ENCODE measurements around the gene ZNF3. TPM values are rescaled to one million over a fixed set of nuclear protein-coding genes. Genes with fewer than 3 reads are reported as not detected.

Gene ZNF3
- total and polyA plus RNA-seq, 4 donors: 10.2 to 18.2 (median 12.2) TPM

DNA sequence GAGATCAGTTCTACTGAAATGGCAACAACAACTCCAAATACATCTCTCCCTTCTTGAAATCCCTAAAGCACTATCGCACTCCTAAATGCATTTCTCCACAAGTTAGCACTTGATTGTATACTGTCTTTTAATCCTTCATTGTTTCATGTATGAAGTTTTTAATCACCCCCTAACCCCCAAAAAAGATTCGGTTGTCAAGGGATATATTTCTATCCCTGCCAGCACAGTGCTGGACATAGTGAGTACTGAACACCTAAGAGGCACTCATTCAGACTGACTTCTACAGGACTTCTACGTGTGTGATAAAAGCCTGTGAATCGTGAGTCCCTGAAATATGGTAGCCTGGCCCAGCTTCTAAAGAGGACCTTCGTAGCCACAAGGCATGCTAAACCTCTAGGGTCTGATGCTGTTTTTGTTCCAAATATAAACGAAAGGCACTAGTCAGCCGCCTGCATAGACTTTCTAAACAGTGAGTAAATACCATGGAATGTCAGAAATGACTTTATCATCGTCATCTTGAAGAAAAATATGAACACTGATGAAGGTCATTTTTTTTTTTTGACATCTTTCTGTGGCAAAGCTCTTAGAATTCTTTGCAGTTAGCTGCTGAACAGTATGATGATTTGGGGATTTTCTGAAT lies 46.5 kb downstream of the ZNF3 start:
- Histone ChIP-seq H3K27me3 (ENCODE audit: control insufficient read depth in 4 of 4, insufficient read depth in 4 of 4, low read length in 3 of 4) (no peaks in the 10 kb centered on the region), H3K4me1 (ENCODE audit: control insufficient read depth in 4 of 4, insufficient read depth in 4 of 4, low read length in 3 of 4) (peaks cover 7 to 58% (median 53%) of the 10 kb centered on the region in 4 donors), H3K9me3 (ENCODE audit: control insufficient read depth in 4 of 4, low read length in 3 of 4) (no peaks in the 10 kb centered on the region), H3K9ac (ENCODE audit: low read depth in 1 of 2, low read length in 2 of 2) (no peak overlapping the region), H3K27ac (ENCODE audit: low read depth in 1 of 2, low read length in 2 of 2) (peak overlapping the region in 1 of 2 donors; percentile 83), H3K4me3 (ENCODE audit: low read depth in 1 of 3, low read length in 3 of 3) (no peak overlapping the region), H3K36me3 (ENCODE audit: control insufficient read depth in 4 of 4, insufficient read depth in 3 of 4, low read depth in 1 of 4, low read length in 3 of 4) (peaks cover 9 to 52% (median 42%) of the 10 kb centered on the region in 4 donors)
- 77% methylated on average over 8 of the region's 8 CpGs for WGBS
- TF ChIP-seq, protein P1, sequence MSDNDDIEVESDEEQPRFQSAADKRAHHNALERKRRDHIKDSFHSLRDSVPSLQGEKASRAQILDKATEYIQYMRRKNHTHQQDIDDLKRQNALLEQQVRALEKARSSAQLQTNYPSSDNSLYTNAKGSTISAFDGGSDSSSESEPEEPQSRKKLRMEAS (IDR thresholded peaks at IDR 0.05): no peak
- TF ChIP-seq JUND (IDR thresholded peaks at IDR 0.05) (no peak), SP1 (IDR thresholded peaks at IDR 0.05) (no peak), TAF1 (conservative IDR thresholded peaks at IDR 0.05) (no peak), NR2F2 (IDR thresholded peaks at IDR 0.05) (no peak), RXRA (IDR thresholded peaks at IDR 0.05) (no peak), FOXA1 (IDR thresholded peaks at IDR 0.05) (no peak), HNF4G (IDR thresholded peaks at IDR 0.05) (no peak), FOXA2 (IDR thresholded peaks at IDR 0.05) (no peak), RAD21 (IDR thresholded peaks at IDR 0.05) (no peak)
- TF ChIP-seq, protein P2, sequence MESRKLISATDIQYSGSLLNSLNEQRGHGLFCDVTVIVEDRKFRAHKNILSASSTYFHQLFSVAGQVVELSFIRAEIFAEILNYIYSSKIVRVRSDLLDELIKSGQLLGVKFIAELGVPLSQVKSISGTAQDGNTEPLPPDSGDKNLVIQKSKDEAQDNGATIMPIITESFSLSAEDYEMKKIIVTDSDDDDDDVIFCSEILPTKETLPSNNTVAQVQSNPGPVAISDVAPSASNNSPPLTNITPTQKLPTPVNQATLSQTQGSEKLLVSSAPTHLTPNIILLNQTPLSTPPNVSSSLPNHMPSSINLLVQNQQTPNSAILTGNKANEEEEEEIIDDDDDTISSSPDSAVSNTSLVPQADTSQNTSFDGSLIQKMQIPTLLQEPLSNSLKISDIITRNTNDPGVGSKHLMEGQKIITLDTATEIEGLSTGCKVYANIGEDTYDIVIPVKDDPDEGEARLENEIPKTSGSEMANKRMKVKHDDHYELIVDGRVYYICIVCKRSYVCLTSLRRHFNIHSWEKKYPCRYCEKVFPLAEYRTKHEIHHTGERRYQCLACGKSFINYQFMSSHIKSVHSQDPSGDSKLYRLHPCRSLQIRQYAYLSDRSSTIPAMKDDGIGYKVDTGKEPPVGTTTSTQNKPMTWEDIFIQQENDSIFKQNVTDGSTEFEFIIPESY (IDR thresholded peaks at IDR 0.05): no peak
- TF ChIP-seq, protein P3, sequence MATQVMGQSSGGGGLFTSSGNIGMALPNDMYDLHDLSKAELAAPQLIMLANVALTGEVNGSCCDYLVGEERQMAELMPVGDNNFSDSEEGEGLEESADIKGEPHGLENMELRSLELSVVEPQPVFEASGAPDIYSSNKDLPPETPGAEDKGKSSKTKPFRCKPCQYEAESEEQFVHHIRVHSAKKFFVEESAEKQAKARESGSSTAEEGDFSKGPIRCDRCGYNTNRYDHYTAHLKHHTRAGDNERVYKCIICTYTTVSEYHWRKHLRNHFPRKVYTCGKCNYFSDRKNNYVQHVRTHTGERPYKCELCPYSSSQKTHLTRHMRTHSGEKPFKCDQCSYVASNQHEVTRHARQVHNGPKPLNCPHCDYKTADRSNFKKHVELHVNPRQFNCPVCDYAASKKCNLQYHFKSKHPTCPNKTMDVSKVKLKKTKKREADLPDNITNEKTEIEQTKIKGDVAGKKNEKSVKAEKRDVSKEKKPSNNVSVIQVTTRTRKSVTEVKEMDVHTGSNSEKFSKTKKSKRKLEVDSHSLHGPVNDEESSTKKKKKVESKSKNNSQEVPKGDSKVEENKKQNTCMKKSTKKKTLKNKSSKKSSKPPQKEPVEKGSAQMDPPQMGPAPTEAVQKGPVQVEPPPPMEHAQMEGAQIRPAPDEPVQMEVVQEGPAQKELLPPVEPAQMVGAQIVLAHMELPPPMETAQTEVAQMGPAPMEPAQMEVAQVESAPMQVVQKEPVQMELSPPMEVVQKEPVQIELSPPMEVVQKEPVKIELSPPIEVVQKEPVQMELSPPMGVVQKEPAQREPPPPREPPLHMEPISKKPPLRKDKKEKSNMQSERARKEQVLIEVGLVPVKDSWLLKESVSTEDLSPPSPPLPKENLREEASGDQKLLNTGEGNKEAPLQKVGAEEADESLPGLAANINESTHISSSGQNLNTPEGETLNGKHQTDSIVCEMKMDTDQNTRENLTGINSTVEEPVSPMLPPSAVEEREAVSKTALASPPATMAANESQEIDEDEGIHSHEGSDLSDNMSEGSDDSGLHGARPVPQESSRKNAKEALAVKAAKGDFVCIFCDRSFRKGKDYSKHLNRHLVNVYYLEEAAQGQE (IDR thresholded peaks at IDR 0.05): no peak
- TF ChIP-seq, protein P4, sequence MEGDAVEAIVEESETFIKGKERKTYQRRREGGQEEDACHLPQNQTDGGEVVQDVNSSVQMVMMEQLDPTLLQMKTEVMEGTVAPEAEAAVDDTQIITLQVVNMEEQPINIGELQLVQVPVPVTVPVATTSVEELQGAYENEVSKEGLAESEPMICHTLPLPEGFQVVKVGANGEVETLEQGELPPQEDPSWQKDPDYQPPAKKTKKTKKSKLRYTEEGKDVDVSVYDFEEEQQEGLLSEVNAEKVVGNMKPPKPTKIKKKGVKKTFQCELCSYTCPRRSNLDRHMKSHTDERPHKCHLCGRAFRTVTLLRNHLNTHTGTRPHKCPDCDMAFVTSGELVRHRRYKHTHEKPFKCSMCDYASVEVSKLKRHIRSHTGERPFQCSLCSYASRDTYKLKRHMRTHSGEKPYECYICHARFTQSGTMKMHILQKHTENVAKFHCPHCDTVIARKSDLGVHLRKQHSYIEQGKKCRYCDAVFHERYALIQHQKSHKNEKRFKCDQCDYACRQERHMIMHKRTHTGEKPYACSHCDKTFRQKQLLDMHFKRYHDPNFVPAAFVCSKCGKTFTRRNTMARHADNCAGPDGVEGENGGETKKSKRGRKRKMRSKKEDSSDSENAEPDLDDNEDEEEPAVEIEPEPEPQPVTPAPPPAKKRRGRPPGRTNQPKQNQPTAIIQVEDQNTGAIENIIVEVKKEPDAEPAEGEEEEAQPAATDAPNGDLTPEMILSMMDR (IDR thresholded peaks at IDR 0.05; ENCODE audit: low read depth, low read length, missing input control): no peak
- no peak for DNase-seq (ENCODE audit: low spot score)

DNA sequence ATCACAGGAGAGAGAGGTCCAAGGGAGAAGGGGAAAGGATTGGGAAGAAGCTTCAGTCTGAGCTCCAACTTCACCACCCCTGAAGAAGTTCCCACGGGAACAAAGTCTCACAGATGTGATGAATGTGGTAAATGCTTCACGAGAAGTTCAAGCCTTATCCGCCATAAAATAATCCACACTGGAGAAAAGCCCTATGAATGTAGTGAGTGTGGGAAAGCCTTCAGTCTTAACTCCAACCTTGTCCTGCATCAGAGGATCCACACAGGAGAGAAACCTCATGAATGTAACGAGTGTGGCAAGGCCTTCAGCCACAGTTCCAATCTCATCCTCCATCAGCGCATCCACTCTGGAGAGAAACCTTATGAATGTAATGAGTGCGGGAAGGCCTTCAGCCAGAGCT lies 48.0 kb downstream of the ZNF3 start:
- Histone ChIP-seq H3K4me3 (ENCODE audit: low read depth in 1 of 3, low read length in 3 of 3) (no peak overlapping the region), H3K27ac (ENCODE audit: low read depth in 1 of 2, low read length in 2 of 2) (no peak overlapping the region), H3K9ac (ENCODE audit: low read depth in 1 of 2, low read length in 2 of 2) (no peak overlapping the region), H3K36me3 (ENCODE audit: control insufficient read depth in 4 of 4, insufficient read depth in 3 of 4, low read depth in 1 of 4, low read length in 3 of 4) (peaks cover 9 to 60% (median 49%) of the 10 kb centered on the region in 4 donors), H3K27me3 (ENCODE audit: control insufficient read depth in 4 of 4, insufficient read depth in 4 of 4, low read length in 3 of 4) (no peaks in the 10 kb centered on the region), H3K4me1 (ENCODE audit: control insufficient read depth in 4 of 4, insufficient read depth in 4 of 4, low read length in 3 of 4) (peaks cover 6 to 50% (median 45%) of the 10 kb centered on the region in 4 donors), H3K9me3 (ENCODE audit: control insufficient read depth in 4 of 4, low read length in 3 of 4) (no peaks in the 10 kb centered on the region)
- no peak for DNase-seq (ENCODE audit: low spot score)
- 96% methylated on average over 6 of the region's 6 CpGs for whole genome bisulfite sequencing
- TF ChIP-seq, protein P1 (IDR thresholded peaks at IDR 0.05): no peak
- TF ChIP-seq, protein P4 (IDR thresholded peaks at IDR 0.05; ENCODE audit: low read depth, low read length, missing input control): no peak
- no peak for TF ChIP-seq HNF4G (IDR thresholded peaks at IDR 0.05)
- TF ChIP-seq, protein P5, sequence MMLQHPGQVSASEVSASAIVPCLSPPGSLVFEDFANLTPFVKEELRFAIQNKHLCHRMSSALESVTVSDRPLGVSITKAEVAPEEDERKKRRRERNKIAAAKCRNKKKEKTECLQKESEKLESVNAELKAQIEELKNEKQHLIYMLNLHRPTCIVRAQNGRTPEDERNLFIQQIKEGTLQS (IDR thresholded peaks at IDR 0.05): no peak
- no peak for TF ChIP-seq YY1 (IDR thresholded peaks at IDR 0.05)
- no peak for TF ChIP-seq FOXA2 (IDR thresholded peaks at IDR 0.05)
- TF ChIP-seq, protein P2 (IDR thresholded peaks at IDR 0.05): no peak
- TF ChIP-seq HNF4A (conservative IDR thresholded peaks at IDR 0.05): no peak
- TF ChIP-seq JUND (IDR thresholded peaks at IDR 0.05): no peak
- TF ChIP-seq FOXA1 (IDR thresholded peaks at IDR 0.05): no peak
- TF ChIP-seq GABPA (IDR thresholded peaks at IDR 0.05 in 1 of 2, conservative IDR thresholded peaks at IDR 0.05 in 1 of 2): no peak
- no peak for TF ChIP-seq NR2F2 (IDR thresholded peaks at IDR 0.05)
- no peak for TF ChIP-seq RXRA (IDR thresholded peaks at IDR 0.05)
- TF ChIP-seq TAF1 (conservative IDR thresholded peaks at IDR 0.05): no peak

Data from liver (tissue), 9 donors.